Endothelial cell (in vitro differentiated cells): ENCODE results near the gene DNA2. TPM values are rescaled to one million over a fixed set of nuclear protein-coding genes. Genes with fewer than 3 reads are reported as not detected.

Source experiments
- DNase-seq: peaks from one replicate; pipeline ENCODE4 v3.0.0; 2021; ENCODE audit warnings: low spot score
- H3K27ac Mint-ChIP-seq: one replicate; pipeline ENCODE4 v1.8.0; 2021; ENCODE audit warnings: mixed read lengths, inconsistent platforms; ENCODE audit not compliant: unreplicated experiment
- H3K27me3 Mint-ChIP-seq: one replicate; pipeline ENCODE4 v1.8.0; 2021; ENCODE audit warnings: mild to moderate bottlenecking, moderate library complexity, mixed read lengths, inconsistent platforms; ENCODE audit not compliant: unreplicated experiment
- H3K36me3 Mint-ChIP-seq: one replicate; pipeline ENCODE4 v1.8.0; 2021; ENCODE audit warnings: mild to moderate bottlenecking, low read depth, mixed read lengths, inconsistent platforms; ENCODE audit not compliant: unreplicated experiment
- H3K4me1 Mint-ChIP-seq: one replicate; pipeline ENCODE4 v1.8.0; 2021; ENCODE audit warnings: mild to moderate bottlenecking, mixed read lengths, inconsistent platforms; ENCODE audit not compliant: unreplicated experiment
- H3K4me3 Mint-ChIP-seq: one replicate; pipeline ENCODE4 v1.8.0; 2021; ENCODE audit warnings: mild to moderate bottlenecking, mixed read lengths, inconsistent platforms; ENCODE audit not compliant: unreplicated experiment
- H3K9me3 Mint-ChIP-seq: one replicate; pipeline ENCODE4 v1.8.0; 2021; ENCODE audit warnings: mixed read lengths, inconsistent platforms; ENCODE audit not compliant: unreplicated experiment
- total RNA-seq: library from RNA; stranded (reverse); fragmentation: NEBNext Ultra II Directional; extraction: Animal tissue kit (Norgen Biotek cat#: 25700); gene quantifications from one replicate; pipeline ENCODE4 v1.2.1, GENCODE V29; 2021; ENCODE audit not compliant: unreplicated experiment
- TF ChIP-seq, protein P1 (sequence below): fragments of 200-600 bp; sonication (generic); IDR thresholded peaks from one replicate; pipeline ENCODE4 v1.5.0; 2021; ENCODE audit warnings: antibody characterized with exemption; ENCODE audit not compliant: unreplicated experiment

The DNA2 gene
- total RNA-seq, 1 donor from 2014 or later = 14.5 TPM

DNA sequence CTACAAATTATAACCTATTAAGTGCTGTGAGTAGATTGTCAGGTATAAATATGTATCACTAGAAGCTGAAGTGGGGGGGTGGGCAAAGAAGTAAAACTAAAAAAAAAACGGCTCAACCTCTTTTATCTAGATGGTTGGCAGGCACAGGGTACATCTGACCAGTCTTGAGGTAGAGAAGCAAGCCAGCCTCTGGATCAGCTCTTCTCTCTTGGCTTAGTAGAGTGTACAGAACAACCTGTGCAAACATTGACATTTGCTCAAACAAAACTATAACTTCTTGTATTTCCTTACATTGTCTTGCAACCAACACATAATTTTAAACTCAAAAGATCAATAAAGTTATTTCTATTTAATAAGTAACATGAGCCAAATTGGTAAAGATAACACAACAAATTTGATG lies 25.6 kb downstream of the DNA2 start:
- Mint-ChIP-seq H3K36me3 (no peaks in the 10 kb centered on the region), H3K27me3 (no peaks in the 10 kb centered on the region), H3K27ac (no peak overlapping the region), H3K4me3 (no peak overlapping the region), H3K9me3 (no peaks in the 10 kb centered on the region), H3K4me1 (no peaks in the 10 kb centered on the region)
- TF ChIP-seq, protein P1, sequence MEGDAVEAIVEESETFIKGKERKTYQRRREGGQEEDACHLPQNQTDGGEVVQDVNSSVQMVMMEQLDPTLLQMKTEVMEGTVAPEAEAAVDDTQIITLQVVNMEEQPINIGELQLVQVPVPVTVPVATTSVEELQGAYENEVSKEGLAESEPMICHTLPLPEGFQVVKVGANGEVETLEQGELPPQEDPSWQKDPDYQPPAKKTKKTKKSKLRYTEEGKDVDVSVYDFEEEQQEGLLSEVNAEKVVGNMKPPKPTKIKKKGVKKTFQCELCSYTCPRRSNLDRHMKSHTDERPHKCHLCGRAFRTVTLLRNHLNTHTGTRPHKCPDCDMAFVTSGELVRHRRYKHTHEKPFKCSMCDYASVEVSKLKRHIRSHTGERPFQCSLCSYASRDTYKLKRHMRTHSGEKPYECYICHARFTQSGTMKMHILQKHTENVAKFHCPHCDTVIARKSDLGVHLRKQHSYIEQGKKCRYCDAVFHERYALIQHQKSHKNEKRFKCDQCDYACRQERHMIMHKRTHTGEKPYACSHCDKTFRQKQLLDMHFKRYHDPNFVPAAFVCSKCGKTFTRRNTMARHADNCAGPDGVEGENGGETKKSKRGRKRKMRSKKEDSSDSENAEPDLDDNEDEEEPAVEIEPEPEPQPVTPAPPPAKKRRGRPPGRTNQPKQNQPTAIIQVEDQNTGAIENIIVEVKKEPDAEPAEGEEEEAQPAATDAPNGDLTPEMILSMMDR = no peak
- DNase-seq = no peak

DNA sequence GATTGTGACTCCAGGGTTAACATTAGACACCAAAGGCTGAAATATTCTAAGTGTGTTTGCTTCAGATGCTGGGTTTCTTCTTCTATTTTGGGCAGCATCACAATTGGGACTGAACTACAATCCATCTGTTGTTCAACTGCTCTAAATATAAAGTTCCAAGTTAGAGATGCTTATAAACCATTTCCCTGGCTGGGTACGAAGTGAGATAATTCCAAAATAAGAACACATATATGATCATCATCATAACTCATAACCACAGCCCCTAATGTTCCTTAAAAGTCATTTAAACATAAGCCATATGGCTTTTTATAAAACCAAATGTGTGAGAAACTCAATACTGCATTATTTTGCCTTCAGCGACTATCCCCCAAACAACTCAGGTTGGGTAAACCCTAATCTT lies 28.8 kb downstream of the DNA2 start:
- no peak for DNase-seq
- Mint-ChIP-seq H3K27ac (no peak overlapping the region), H3K27me3 (no peaks in the 10 kb centered on the region), H3K4me3 (no peak overlapping the region), H3K36me3 (no peaks in the 10 kb centered on the region), H3K4me1 (no peaks in the 10 kb centered on the region), H3K9me3 (no peaks in the 10 kb centered on the region)
- TF ChIP-seq, protein P1 = no peak

DNA sequence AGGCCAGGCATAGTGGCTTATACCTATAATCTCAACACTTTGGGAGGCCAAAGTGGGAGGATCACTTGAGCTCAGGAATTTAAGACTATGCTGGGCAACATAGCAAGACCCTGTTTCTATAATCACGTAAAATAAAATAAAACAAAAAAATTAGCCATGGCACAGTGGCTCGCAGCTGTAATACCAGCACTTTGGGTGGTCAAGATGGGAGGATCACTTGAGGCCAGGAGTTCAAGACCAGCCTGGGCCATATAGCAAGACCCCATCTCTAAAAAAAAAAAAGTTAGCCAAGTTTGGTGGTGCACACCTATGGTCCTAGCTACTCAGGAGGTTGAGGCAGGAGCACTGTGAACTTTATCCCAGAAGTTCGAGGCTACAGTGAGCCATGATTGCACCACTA lies 30.9 kb downstream of the DNA2 start:
- Mint-ChIP-seq H3K4me1 (no peaks in the 10 kb centered on the region), H3K36me3 (no peaks in the 10 kb centered on the region), H3K9me3 (no peaks in the 10 kb centered on the region), H3K27me3 (no peaks in the 10 kb centered on the region), H3K4me3 (no peak overlapping the region), H3K27ac (no peak overlapping the region)
- TF ChIP-seq, protein P1 = no peak
- DNase-seq = no peak

DNA sequence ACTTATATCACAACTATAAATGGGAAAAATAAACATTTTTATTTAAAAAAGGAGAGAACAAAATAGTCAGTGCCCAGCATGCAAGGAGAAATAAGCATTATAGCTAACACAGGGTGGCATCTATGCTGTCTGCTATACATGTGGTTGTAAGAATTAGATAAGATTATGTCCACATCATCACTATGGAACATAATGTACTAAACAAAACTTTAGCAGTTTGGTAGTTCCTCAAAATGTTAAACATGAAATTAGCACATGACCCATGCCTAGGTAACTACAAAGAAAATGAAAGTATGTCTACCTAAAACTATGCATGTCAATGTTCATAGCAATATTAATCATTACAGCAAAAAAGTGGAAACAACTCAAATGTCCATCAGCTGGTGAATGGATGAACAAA lies 36.0 kb downstream of the DNA2 start:
- peaks cover 1% of the 10 kb centered on the region for H3K27me3 Mint-ChIP-seq
- no peaks in the 10 kb centered on the region for H3K9me3 Mint-ChIP-seq
- no peaks in the 10 kb centered on the region for H3K4me1 Mint-ChIP-seq
- H3K36me3 Mint-ChIP-seq = no peaks in the 10 kb centered on the region
- TF ChIP-seq, protein P1 = no peak
- H3K27ac Mint-ChIP-seq = no peak overlapping the region
- DNase-seq = no peak
- no peak overlapping the region for H3K4me3 Mint-ChIP-seq

DNA sequence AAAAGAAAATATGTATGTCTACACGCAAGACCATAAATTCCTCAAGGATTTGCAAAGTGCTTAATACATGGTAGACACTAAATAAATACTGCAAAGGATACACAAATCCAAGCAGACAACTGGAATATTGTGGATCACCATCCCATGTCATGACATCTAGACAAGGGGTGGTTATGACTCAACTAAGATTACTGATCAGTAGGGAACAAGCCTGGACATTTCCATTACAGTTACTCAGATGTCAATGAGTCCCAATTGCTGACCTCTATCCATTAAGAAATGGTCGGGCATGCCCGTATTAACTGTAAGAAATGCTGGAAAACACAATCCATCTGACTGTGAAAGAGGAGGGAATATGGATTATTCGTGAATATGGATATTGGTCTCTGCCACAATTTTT lies 37.1 kb downstream of the DNA2 start:
- TF ChIP-seq, protein P1 = no peak
- DNase-seq = no peak
- Mint-ChIP-seq H3K4me3 (no peak overlapping the region), H3K27me3 (peaks cover 1% of the 10 kb centered on the region), H3K4me1 (no peaks in the 10 kb centered on the region), H3K36me3 (no peaks in the 10 kb centered on the region), H3K9me3 (no peaks in the 10 kb centered on the region), H3K27ac (no peak overlapping the region)
